ACC112 (cell line): ENCODE results near the gene FLNB.

ENCODE experiments used
- H2AFZ ChIP-seq: fragments of 200-600 bp; sonication (generic); one replicate; pipeline ENCODE4 v1.6.0; 2017; ENCODE audit warnings: antibody characterized with exemption, low read length; ENCODE audit not compliant: unreplicated experiment
- H3K27ac ChIP-seq: fragments of 200-600 bp; sonication (generic); 2 replicates; pipeline ENCODE4 v1.5.1; 2014; ENCODE audit warnings: low read depth, mild to moderate bottlenecking, antibody characterized with exemption, low read length, moderate library complexity
- H3K27me3 ChIP-seq: fragments of 200-600 bp; sonication (generic); 2 replicates; pipeline ENCODE4 v1.6.1; 2014; ENCODE audit warnings: mild to moderate bottlenecking, antibody characterized with exemption, low read length, moderate library complexity, mixed read lengths; ENCODE audit not compliant: insufficient read depth
- H3K36me3 ChIP-seq: fragments of 200-600 bp; sonication (generic); 2 replicates; pipeline ENCODE4 v1.6.1; 2016; ENCODE audit warnings: mild to moderate bottlenecking, antibody characterized with exemption, low read length, moderate library complexity, mixed read lengths; ENCODE audit not compliant: insufficient read depth
- H3K4me1 ChIP-seq: fragments of 200-600 bp; sonication (generic); one replicate; pipeline ENCODE4 v1.6.1; 2016; ENCODE audit warnings: low read length, mixed read lengths; ENCODE audit not compliant: insufficient read depth, unreplicated experiment, control insufficient read depth
- H3K4me3 ChIP-seq: fragments of 200-600 bp; sonication (generic); 2 replicates; pipeline ENCODE4 v1.5.1; 2014; ENCODE audit warnings: mild to moderate bottlenecking, low read depth, low read length
- H3K79me2 ChIP-seq: fragments of 200-600 bp; sonication (generic); one replicate; pipeline ENCODE4 v1.6.0; 2016; ENCODE audit warnings: low read length; ENCODE audit not compliant: control insufficient read depth, unreplicated experiment, insufficient read depth

Gene FLNB

GRCh38 chr3:58107597-58107996 lies 99.4 kb downstream of the FLNB start:
- no peaks in the 10 kb centered on the region for H3K79me2 ChIP-seq
- H3K36me3 ChIP-seq, result peaks cover 45% of the 10 kb centered on the region
- no peak overlapping the region for H2AFZ ChIP-seq
- no peak overlapping the region for H3K4me3 ChIP-seq
- H3K27me3 ChIP-seq, result no peaks in the 10 kb centered on the region
- H3K27ac ChIP-seq, result no peak overlapping the region
- H3K4me1 ChIP-seq, result no peaks in the 10 kb centered on the region

DNA sequence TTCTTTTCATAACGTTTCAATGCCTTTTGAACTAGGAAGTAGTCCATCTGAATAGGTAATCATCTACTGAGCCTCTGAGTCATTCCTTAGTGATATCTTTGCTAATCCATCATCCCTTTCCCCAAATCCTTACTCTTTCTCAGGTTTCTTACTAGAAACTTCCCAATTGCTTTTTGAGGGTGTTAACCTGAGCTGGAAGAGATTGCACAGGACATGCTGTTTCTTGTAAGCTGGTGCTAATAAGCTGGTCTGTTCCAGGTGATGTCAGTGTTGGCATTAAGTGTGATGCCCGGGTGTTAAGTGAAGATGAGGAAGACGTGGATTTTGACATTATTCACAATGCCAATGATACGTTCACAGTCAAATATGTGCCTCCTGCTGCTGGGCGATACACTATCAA lies 101.5 kb downstream of the FLNB start:
- no peaks in the 10 kb centered on the region for H3K27me3 ChIP-seq
- H3K4me1 ChIP-seq, result no peaks in the 10 kb centered on the region
- no peak overlapping the region for H3K4me3 ChIP-seq
- H3K79me2 ChIP-seq, result no peaks in the 10 kb centered on the region
- H2AFZ ChIP-seq, result no peak overlapping the region
- no peak overlapping the region for H3K27ac ChIP-seq
- H3K36me3 ChIP-seq, result peaks cover 38% of the 10 kb centered on the region

GRCh38 chr3:58111513-58112184 lies 103.4 kb downstream of the FLNB start:
- no peaks in the 10 kb centered on the region for H3K79me2 ChIP-seq
- peaks cover 33% of the 10 kb centered on the region for H3K36me3 ChIP-seq
- H3K4me3 ChIP-seq, result no peak overlapping the region
- H3K4me1 ChIP-seq, result peaks cover 5% of the 10 kb centered on the region
- H3K27ac ChIP-seq, result no peak overlapping the region
- H3K27me3 ChIP-seq, result no peaks in the 10 kb centered on the region
- H2AFZ ChIP-seq, result no peak overlapping the region

- Histone ChIP-seq H2AFZ (no peak overlapping the region), H3K4me3 (no peak overlapping the region), H3K79me2 (no peaks in the 10 kb centered on the region), H3K36me3 (peaks cover 33% of the 10 kb centered on the region), H3K27me3 (no peaks in the 10 kb centered on the region), H3K27ac (no peak overlapping the region), H3K4me1 (peaks cover 9% of the 10 kb centered on the region)
Measured at GRCh38 chr3:58112185-58112535, 103.9 kb downstream of the FLNB start.

GRCh38 chr3:58115175-58115574 lies 107.0 kb downstream of the FLNB start:
- Histone ChIP-seq H3K36me3 (peaks cover 24% of the 10 kb centered on the region; the same call in 1 of the 2 replicates), H3K4me1 (peaks cover 12% of the 10 kb centered on the region)

GRCh38 chr3:58116161-58116955 lies 108.1 kb downstream of the FLNB start:
- H3K4me1 ChIP-seq, result peaks cover 12% of the 10 kb centered on the region
- peaks cover 26% of the 10 kb centered on the region; the same call in 1 of the 2 replicates for H3K36me3 ChIP-seq
- H3K79me2 ChIP-seq, result no peaks in the 10 kb centered on the region
- peak overlapping the region; percentile 75; the same call in 1 of the 2 replicates for H3K27ac ChIP-seq
- no peaks in the 10 kb centered on the region for H3K27me3 ChIP-seq
- no peak overlapping the region for H2AFZ ChIP-seq
- H3K4me3 ChIP-seq, result peak overlapping the region; percentile 31; the same call in 1 of the 2 replicates

More at GRCh38 chr3:58115175-58115574, 107.0 kb downstream of the FLNB start:
- Histone ChIP-seq H3K27me3 (no peaks in the 10 kb centered on the region), H2AFZ (no peak overlapping the region), H3K27ac (no peak overlapping the region), H3K4me3 (no peak overlapping the region), H3K79me2 (no peaks in the 10 kb centered on the region)

GRCh38 chr3:58116985-58117384 lies 108.8 kb downstream of the FLNB start:
- Histone ChIP-seq H3K27me3 (no peaks in the 10 kb centered on the region), H3K79me2 (no peaks in the 10 kb centered on the region), H2AFZ (no peak overlapping the region), H3K27ac (peak overlapping the region; percentile 75), H3K4me3 (peak overlapping the region; percentile 31; the same call in 1 of the 2 replicates), H3K36me3 (peaks cover 23% of the 10 kb centered on the region; the same call in 1 of the 2 replicates), H3K4me1 (peaks cover 12% of the 10 kb centered on the region)

DNA sequence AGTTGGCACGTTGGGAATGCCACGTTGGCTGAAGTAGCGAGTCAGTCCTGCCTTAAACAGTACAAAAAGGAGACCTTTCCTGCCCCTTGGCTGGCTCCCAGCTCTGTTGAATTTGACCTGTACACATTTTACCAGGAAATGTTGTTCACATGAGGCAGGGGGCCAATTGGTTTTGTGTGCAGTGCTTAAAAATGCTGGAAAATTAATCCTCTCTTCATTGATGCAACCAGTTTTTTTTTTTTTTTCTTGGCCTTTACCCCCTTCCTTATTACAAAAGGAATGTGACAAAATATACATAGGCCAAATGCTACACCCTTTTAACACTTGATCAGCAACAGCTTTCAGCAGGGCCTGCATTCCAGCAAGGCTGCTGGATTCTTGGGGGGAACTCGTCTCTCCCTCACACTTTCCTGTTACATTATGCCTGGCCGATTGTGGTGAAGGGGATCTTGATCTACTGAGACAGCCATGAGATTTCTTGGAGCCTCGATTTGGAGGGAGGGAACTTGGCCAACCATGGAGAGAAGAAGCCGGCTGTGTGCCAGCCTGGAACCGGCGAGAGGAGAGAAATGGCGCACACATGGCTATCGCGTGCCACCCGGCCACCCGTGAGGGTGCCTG lies 109.4 kb downstream of the FLNB start:
- Histone ChIP-seq H3K27ac (peak overlapping the region; percentile 75), H3K4me1 (peaks cover 12% of the 10 kb centered on the region), H3K36me3 (peaks cover 23% of the 10 kb centered on the region; the same call in 1 of the 2 replicates), H2AFZ (no peak overlapping the region), H3K27me3 (no peaks in the 10 kb centered on the region), H3K79me2 (no peaks in the 10 kb centered on the region), H3K4me3 (peak overlapping the region; percentile 31; the same call in 1 of the 2 replicates)

GRCh38 chr3:58119186-58119585 lies 111.0 kb downstream of the FLNB start:
- Histone ChIP-seq H2AFZ (no peak overlapping the region), H3K27ac (no peak overlapping the region), H3K4me1 (peaks cover 12% of the 10 kb centered on the region), H3K4me3 (no peak overlapping the region), H3K36me3 (peaks cover 29% of the 10 kb centered on the region; the same call in 1 of the 2 replicates), H3K27me3 (no peaks in the 10 kb centered on the region), H3K79me2 (no peaks in the 10 kb centered on the region)

DNA sequence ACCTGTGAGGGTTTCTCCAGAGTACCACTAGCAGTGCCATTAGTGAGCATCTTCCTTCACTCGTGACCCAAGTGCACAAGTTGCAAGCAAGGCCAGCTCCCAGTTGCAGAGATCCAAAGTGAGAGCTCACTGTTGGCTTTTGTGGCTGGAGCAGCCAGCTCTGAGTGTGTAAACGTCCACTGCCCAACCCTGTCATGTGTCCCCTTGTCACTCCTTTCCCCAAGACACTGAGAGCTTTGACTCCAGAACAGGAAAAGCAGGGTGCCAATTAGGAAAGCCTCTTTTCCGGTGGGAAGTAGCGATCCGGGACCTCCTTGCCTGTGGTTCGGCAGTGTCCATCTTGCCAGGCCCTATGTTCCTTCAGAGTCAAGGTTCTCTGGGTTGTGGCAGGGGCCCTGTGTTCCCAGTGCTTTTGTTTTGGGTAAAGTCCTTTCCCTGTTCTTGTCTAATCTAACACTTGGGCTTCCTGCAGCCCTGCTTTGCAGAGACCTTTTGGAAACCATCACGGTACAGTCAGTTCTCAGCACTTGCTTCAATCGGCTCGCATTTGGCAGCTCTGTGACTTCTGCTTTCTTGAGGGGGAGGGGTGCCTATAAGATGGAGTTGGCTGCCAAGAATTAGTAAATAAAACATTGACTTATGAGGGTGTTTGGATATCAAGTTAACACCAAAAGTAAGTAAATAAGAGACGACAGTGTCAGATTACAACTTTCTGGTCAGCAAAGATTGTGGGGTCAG lies 112.0 kb downstream of the FLNB start:
- Histone ChIP-seq H3K36me3 (peaks cover 32% of the 10 kb centered on the region; the same call in 1 of the 2 replicates), H3K4me3 (no peak overlapping the region), H2AFZ (no peak overlapping the region), H3K27ac (no peak overlapping the region), H3K27me3 (no peaks in the 10 kb centered on the region), H3K4me1 (peaks cover 12% of the 10 kb centered on the region), H3K79me2 (no peaks in the 10 kb centered on the region)
